Transverse colon (tissue), 4 donors: ENCODE data around the gene BEND7. TPM values are rescaled to one million over a fixed set of nuclear protein-coding genes. Genes with fewer than 3 reads are reported as not detected.

Source experiments
- DNase-seq: peaks from one replicate; pipeline ENCODE4 v3.0.0-alpha.2; 2019
- H3K27ac ChIP-seq, 4 donors: fragments of 200-600 bp; sonication (generic); 2 replicates each; pipeline ENCODE4 v1.5.1; 2016 to 2018; ENCODE audit warnings: inconsistent platforms in 4 of 4
- H3K27me3 ChIP-seq: fragments of 200-600 bp; sonication (generic); 2 replicates; pipeline ENCODE4 v1.5.1; 2017; ENCODE audit warnings: inconsistent platforms
- H3K36me3 ChIP-seq, 4 donors: fragments of 200-600 bp; sonication (generic); 2 replicates each; pipeline ENCODE4 v1.5.1; 2017 to 2019; ENCODE audit warnings: inconsistent platforms in 4 of 4
- H3K4me1 ChIP-seq, 4 donors: fragments of 200-600 bp; sonication (generic); 2 replicates each; pipeline ENCODE4 v1.5.1; 2017 to 2020; ENCODE audit warnings: inconsistent platforms in 4 of 4
- H3K4me3 ChIP-seq, 4 donors: fragments of 200-600 bp; sonication (generic); 1 replicate in 1 of 4; 2 replicates in 3 of 4; pipeline versions ENCODE4 v1.5.1 to v1.6.1; 2017 to 2019; ENCODE audit warnings: inconsistent platforms in 4 of 4
- H3K9me3 ChIP-seq, 2 donors: fragments of 200-600 bp; sonication (generic); 2 replicates each; pipeline ENCODE4 v1.5.1; 2017 to 2019; ENCODE audit warnings: inconsistent platforms in 2 of 2
- CTCF ChIP-seq, 5 experiments: fragments of 200-600 bp in 3 of 5; fragments of 450-650 bp in 2 of 5; sonication (generic) in 3 of 5; IDR thresholded peaks; 1 replicate in 2 of 5; 2 replicates in 3 of 5; pipeline ENCODE4 v1.5.1; 2016 to 2017; ENCODE audit warnings: antibody characterized with exemption in 5 of 5, inconsistent platforms in 3 of 5, mild to moderate bottlenecking in 2 of 5, moderate library complexity in 1 of 5
- EP300 ChIP-seq: sonication (generic); formaldehyde crosslinking; IDR thresholded peaks from one replicate; pipeline ENCODE4 v1.6.1; 2017; ENCODE audit warnings: antibody characterized with exemption, low read depth
- POLR2A ChIP-seq: fragments of 450-650 bp; IDR thresholded peaks from one replicate; pipeline ENCODE4 v1.6.1; 2016; ENCODE audit warnings: antibody characterized with exemption, mild to moderate bottlenecking, moderate library complexity
- POLR2AphosphoS5 ChIP-seq, 3 donors: sonication (generic); formaldehyde crosslinking; IDR thresholded peaks; one replicate each; pipeline ENCODE4 v1.6.1; 2016; ENCODE audit warnings: antibody characterized with exemption in 3 of 3
- WGBS, 2 donors: methylation state at CpG; one replicate each; pipeline ENCODE4 v1.1.5; 2018; ENCODE audit warnings: low coverage in 1 of 2; 5-methylcytosine and 5-hydroxymethylcytosine counted together
- in situ Hi-C, 4 donors: fragments of 200-750 bp; cut with MboI; loops; one replicate each; pipeline versions ENCODE4 v1.15.0 to v1.15.1; 2017; ENCODE audit warnings: low sequenced_read_pairs in 3 of 4, low pct_ligation_motif_present in 1 of 4, low pct_unique_long_range_greater_than_20kb in 1 of 4
- intact Hi-C: fragments of 100-400 bp; cut with DNase I; formaldehyde crosslinking; loops from one replicate; pipeline ENCODE4 v1.15.1; 2023; ENCODE audit warnings: low total_unique reads
- total RNA-seq, 4 donors: library from RNA; depleted of rRNA; stranded (reverse); fragments of >200 nt; gene quantifications; one replicate each; pipeline ENCODE4 v1.1.0, GENCODE V29; 2016

BEND7 gene
- total RNA-seq, 4 donors from 2014 or later = 16.1 to 41.4 (median 31.0) TPM

- 91% methylated on average over 5 of the region's 5 CpGs for WGBS, 2 donors
- Histone ChIP-seq H3K9me3 (no peaks in the 10 kb centered on the region), H3K27ac (no peak overlapping the region), H3K36me3 (peaks cover 0 to 6% (median 0%) of the 10 kb centered on the region in 4 donors), H3K27me3 (no peaks in the 10 kb centered on the region), H3K4me3 (no peak overlapping the region), H3K4me1 (no peaks in the 10 kb centered on the region)
- in situ Hi-C loops (no loop called here), intact Hi-C loops (no loop called here)
- no peak for TF ChIP-seq POLR2A
- no peak for TF ChIP-seq EP300
- no peak for TF ChIP-seq CTCF (IDR thresholded peaks at IDR 0.05)
- TF ChIP-seq POLR2AphosphoS5 (IDR thresholded peaks at IDR 0.05) = no peak
- no peak for DNase-seq
Measured at GRCh38 chr10:13499150-13499549, 29.7 kb downstream of the BEND7 start.

GRCh38 chr10:13496931-13497330, 31.9 kb downstream of the BEND7 start:
- Histone ChIP-seq H3K27me3 (no peaks in the 10 kb centered on the region), H3K4me3 (no peak overlapping the region), H3K27ac (no peak overlapping the region), H3K4me1 (peaks cover 0 to 7% (median 0%) of the 10 kb centered on the region in 4 donors), H3K9me3 (no peaks in the 10 kb centered on the region), H3K36me3 (peaks cover 0 to 6% (median 0%) of the 10 kb centered on the region in 4 donors)
- intact Hi-C loops = no loop called here
- DNase-seq = no peak
- TF ChIP-seq POLR2AphosphoS5 (IDR thresholded peaks at IDR 0.05) (no peak), EP300 (no peak), CTCF (IDR thresholded peaks at IDR 0.05) (no peak), POLR2A (no peak)
- in situ Hi-C loops = no loop called here
- WGBS, 2 donors = 78 to 95% methylated on average over 3 to 8 of the region's 8 CpGs

GRCh38 chr10:13496164-13496563, 32.6 kb downstream of the BEND7 start:
- intact Hi-C loops = no loop called here
- H3K27ac ChIP-seq = no peak overlapping the region
- WGBS, 2 donors = 86 to 93% methylated on average over 3 to 8 of the region's 8 CpGs
- H3K4me3 ChIP-seq = no peak overlapping the region
- H3K4me1 ChIP-seq = peaks cover 0 to 7% (median 0%) of the 10 kb centered on the region in 4 donors
- TF ChIP-seq EP300 (no peak), POLR2A (no peak), CTCF (IDR thresholded peaks at IDR 0.05) (no peak)
- no peaks in the 10 kb centered on the region for H3K9me3 ChIP-seq
- no peak for DNase-seq
- in situ Hi-C loops = no loop called here
- no peaks in the 10 kb centered on the region for H3K27me3 ChIP-seq
- peaks cover 0 to 6% (median 0%) of the 10 kb centered on the region in 4 donors for H3K36me3 ChIP-seq

- in situ Hi-C loops = no loop called here
- Histone ChIP-seq H3K4me3 (peak overlapping the region in 3 of 4 donors; percentile 14 to 36 (median 22)), H3K27ac (peak overlapping the region in 3 of 4 donors; percentile 36 to 59 (median 36)), H3K27me3 (no peaks in the 10 kb centered on the region), H3K4me1 (peaks cover 0 to 7% (median 0%) of the 10 kb centered on the region in 4 donors), H3K36me3 (peaks cover 0 to under 1% (median 0%) of the 10 kb centered on the region in 4 donors), H3K9me3 (no peaks in the 10 kb centered on the region)
- no peak for DNase-seq
- WGBS, 2 donors = 49 to 63% methylated on average over 8 to 16 of the region's 16 CpGs
- TF ChIP-seq EP300 (no peak), POLR2AphosphoS5 (IDR thresholded peaks at IDR 0.05) (no peak), POLR2A (no peak), CTCF (IDR thresholded peaks at IDR 0.05) (no peak)
- intact Hi-C loops = no loop called here
Measured at GRCh38 chr10:13492493-13493180, 36.2 kb downstream of the BEND7 start.
